Measurements from ENCODE around the gene ZBED6.
"Not testable (repeated sequence)": the region's sequence is repeated elsewhere in the genome, so short reads cannot be mapped to it uniquely, and the experiment has no call there.

The ZBED6 gene

DNA sequence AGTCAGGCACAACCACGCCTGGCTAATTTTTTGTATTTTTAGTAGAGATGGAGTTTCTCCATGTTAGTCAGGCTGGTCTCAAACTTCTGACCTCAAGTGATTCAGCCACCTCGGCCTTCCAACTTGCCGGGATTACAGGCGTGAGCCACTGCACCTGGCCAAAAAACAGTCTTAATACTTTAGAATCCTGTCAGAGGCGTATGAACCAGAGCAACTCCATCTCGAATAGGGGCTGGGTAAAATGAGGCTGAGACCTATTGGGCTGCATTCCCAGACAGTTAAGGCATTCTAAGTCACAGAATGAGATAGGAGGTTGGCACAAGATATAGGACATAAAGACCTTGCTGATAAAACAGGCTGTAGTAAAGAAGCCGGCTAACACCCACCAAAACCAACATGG lies 33.5 kb upstream of the ZBED6 start:
- H4K12ac ChIP-seq (ENCODE audit: low read depth, low read length); H3K27ac ChIP-seq (ENCODE audit: low read depth, low read length); H2BK120ac ChIP-seq (ENCODE audit: insufficient read depth, low read length, poor library complexity); H2BK5ac ChIP-seq (ENCODE audit: low read depth, low read length, poor library complexity); H3K9ac ChIP-seq (ENCODE audit: low read length); H3K14ac ChIP-seq (ENCODE audit: low read length); H3K9me3 ChIP-seq (ENCODE audit: insufficient read depth, low read depth, low read length); H4K91ac ChIP-seq (ENCODE audit: low read depth, low read length); H3K79me2 ChIP-seq (ENCODE audit: control insufficient read depth, insufficient read depth, low read length, poor library complexity); H2AFZ ChIP-seq (ENCODE audit: insufficient read depth, low read length, poor library complexity); H3K4me2 ChIP-seq (ENCODE audit: low read length); H3K18ac ChIP-seq (ENCODE audit: low read length); H3K4ac ChIP-seq (ENCODE audit: low read depth, low read length); H2AK5ac ChIP-seq (ENCODE audit: low read length); H3K36me3 ChIP-seq (ENCODE audit: control insufficient read depth in 1 of 2, insufficient read depth in 2 of 2, low read length in 2 of 2); H4K8ac ChIP-seq (ENCODE audit: low read depth, low read length); H3K23ac ChIP-seq (ENCODE audit: low read length); H3K4me3 ChIP-seq (ENCODE audit: low read depth, low read length); H2BK12ac ChIP-seq (ENCODE audit: low read length); H3K27me3 ChIP-seq (ENCODE audit: insufficient read depth, low read length); H3K4me1 ChIP-seq (ENCODE audit: control insufficient read depth in 1 of 2, insufficient read depth in 2 of 2, low read length in 2 of 2): not testable (repeated sequence)
- H3K79me1 ChIP-seq (ENCODE audit: low read length): peaks cover 20% of the 10 kb centered on the region
- WGBS (ENCODE audit: extremely low coverage, insufficient coverage, insufficient read length): no CpG with 5 or more reads among the region's 7 CpGs
- peak; percentile 81 to 82 for DNase-seq

DNA sequence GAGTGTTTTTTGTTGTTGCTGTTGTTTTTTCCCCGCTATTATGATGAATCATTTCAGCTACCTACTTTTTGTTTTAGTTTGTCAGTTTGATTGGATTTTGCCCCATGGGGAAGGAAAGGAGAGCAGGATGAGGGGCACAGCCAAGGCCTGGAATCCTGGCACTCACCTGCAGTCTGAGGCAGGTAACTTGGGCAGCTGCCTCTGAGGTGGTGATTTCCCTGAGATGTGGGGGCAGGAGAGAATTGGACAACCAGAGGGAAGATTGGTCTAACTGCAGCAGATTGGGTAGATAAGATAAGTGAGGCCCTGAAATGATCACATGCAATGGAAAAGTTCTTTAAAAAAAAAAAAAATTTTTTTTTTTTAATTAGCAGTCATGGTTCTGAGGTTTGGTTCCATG lies 31.9 kb upstream of the ZBED6 start:
- Histone ChIP-seq H3K4me3 (ENCODE audit: low read depth, low read length) (no peak overlapping the region), H4K8ac (ENCODE audit: low read depth, low read length) (no peak overlapping the region), H3K23ac (ENCODE audit: low read length) (no peak overlapping the region), H3K9me3 (ENCODE audit: insufficient read depth, low read depth, low read length) (no peaks in the 10 kb centered on the region), H2AK5ac (ENCODE audit: low read length) (no peak overlapping the region), H3K4me1 (ENCODE audit: control insufficient read depth in 1 of 2, insufficient read depth in 2 of 2, low read length in 2 of 2) (peaks cover 0 to 5% of the 10 kb centered on the region in 2 experiments), H3K27ac (ENCODE audit: low read depth, low read length) (no peak overlapping the region), H2BK120ac (ENCODE audit: insufficient read depth, low read length, poor library complexity) (no peak overlapping the region), H3K79me1 (ENCODE audit: low read length) (peaks cover 11% of the 10 kb centered on the region), H3K4me2 (ENCODE audit: low read length) (no peak overlapping the region), H3K4ac (ENCODE audit: low read depth, low read length) (no peak overlapping the region), H4K91ac (ENCODE audit: low read depth, low read length) (no peak overlapping the region), H4K12ac (ENCODE audit: low read depth, low read length) (no peak overlapping the region), H3K9ac (ENCODE audit: low read length) (no peak overlapping the region), H3K18ac (ENCODE audit: low read length) (no peak overlapping the region), H2BK12ac (ENCODE audit: low read length) (no peak overlapping the region), H3K14ac (ENCODE audit: low read length) (no peak overlapping the region), H3K79me2 (ENCODE audit: control insufficient read depth, insufficient read depth, low read length, poor library complexity) (no peaks in the 10 kb centered on the region), H3K27me3 (ENCODE audit: insufficient read depth, low read length) (no peaks in the 10 kb centered on the region), H2AFZ (ENCODE audit: insufficient read depth, low read length, poor library complexity) (no peak overlapping the region), H2BK5ac (ENCODE audit: low read depth, low read length, poor library complexity) (no peak overlapping the region), H3K36me3 (ENCODE audit: control insufficient read depth in 1 of 2, insufficient read depth in 2 of 2, low read length in 2 of 2) (no peaks in the 10 kb centered on the region)
- DNase-seq: no peak
- no CpG with 5 or more reads among the region's 1 CpG for WGBS (ENCODE audit: extremely low coverage, insufficient coverage, insufficient read length)

DNA sequence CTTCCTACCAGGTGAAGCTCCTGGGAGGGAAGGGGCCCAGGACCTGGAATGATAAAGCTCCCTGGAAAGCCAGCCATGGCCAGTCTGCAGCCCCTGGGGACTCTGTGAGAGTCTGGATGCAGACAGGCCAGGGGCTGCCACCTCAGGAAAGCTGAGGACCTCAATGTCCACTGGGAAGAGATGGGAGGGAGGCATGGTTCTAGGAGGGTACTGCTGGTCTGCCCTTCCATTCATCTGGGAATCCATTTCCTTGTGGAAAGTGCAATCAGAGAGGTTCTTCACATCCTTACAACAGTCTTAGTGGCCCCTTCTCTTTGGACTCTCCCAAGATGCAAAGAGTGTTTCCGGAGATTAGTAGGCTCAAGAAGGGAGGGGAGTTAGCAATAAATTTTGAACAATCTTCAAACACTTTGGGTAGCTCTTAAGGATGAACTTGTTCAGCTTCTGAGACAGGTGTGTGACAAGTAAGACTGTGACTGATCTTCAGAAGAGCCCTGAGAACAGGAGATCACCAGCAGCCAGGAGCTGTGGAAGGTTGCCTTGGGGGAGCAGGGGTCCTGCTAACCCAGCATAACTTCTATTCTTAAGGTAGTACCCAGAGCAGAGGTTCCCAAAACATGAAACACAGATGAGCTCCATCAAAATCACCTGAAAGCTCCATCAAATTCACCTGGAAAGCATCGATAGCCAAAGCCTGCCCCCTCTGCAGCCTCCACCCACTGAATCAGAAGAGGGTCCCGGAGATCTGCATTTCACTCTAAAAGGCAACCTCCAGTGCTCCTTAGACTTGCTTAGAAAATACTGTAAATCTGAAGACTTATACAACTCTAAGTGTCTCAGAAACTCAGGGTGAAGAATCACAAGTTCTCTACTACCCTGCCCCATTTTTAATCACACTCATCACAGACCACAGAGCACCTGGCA lies 31.1 kb upstream of the ZBED6 start:
- no peak for DNase-seq
- Histone ChIP-seq H4K91ac (ENCODE audit: low read depth, low read length) (peak overlapping the region; percentile 58), H3K36me3 (ENCODE audit: control insufficient read depth in 1 of 2, insufficient read depth in 2 of 2, low read length in 2 of 2) (no peaks in the 10 kb centered on the region), H3K79me1 (ENCODE audit: low read length) (peaks cover 8% of the 10 kb centered on the region), H3K4me3 (ENCODE audit: low read depth, low read length) (no peak overlapping the region), H3K18ac (ENCODE audit: low read length) (no peak overlapping the region), H4K8ac (ENCODE audit: low read depth, low read length) (peak overlapping the region; percentile 7), H3K4me2 (ENCODE audit: low read length) (no peak overlapping the region), H3K4ac (ENCODE audit: low read depth, low read length) (no peak overlapping the region), H2BK12ac (ENCODE audit: low read length) (peak overlapping the region; percentile 28), H2AK5ac (ENCODE audit: low read length) (no peak overlapping the region), H3K4me1 (ENCODE audit: control insufficient read depth in 1 of 2, insufficient read depth in 2 of 2, low read length in 2 of 2) (peaks cover 0 to 3% of the 10 kb centered on the region in 2 experiments), H3K79me2 (ENCODE audit: control insufficient read depth, insufficient read depth, low read length, poor library complexity) (no peaks in the 10 kb centered on the region), H3K9ac (ENCODE audit: low read length) (no peak overlapping the region), H3K14ac (ENCODE audit: low read length) (no peak overlapping the region), H2AFZ (ENCODE audit: insufficient read depth, low read length, poor library complexity) (no peak overlapping the region), H4K12ac (ENCODE audit: low read depth, low read length) (no peak overlapping the region), H3K27ac (ENCODE audit: low read depth, low read length) (no peak overlapping the region), H3K23ac (ENCODE audit: low read length) (no peak overlapping the region), H2BK120ac (ENCODE audit: insufficient read depth, low read length, poor library complexity) (no peak overlapping the region), H3K9me3 (ENCODE audit: insufficient read depth, low read depth, low read length) (no peaks in the 10 kb centered on the region), H3K27me3 (ENCODE audit: insufficient read depth, low read length) (no peaks in the 10 kb centered on the region), H2BK5ac (ENCODE audit: low read depth, low read length, poor library complexity) (no peak overlapping the region)
- no CpG with 5 or more reads among the region's 3 CpGs for WGBS (ENCODE audit: extremely low coverage, insufficient coverage, insufficient read length)

DNA sequence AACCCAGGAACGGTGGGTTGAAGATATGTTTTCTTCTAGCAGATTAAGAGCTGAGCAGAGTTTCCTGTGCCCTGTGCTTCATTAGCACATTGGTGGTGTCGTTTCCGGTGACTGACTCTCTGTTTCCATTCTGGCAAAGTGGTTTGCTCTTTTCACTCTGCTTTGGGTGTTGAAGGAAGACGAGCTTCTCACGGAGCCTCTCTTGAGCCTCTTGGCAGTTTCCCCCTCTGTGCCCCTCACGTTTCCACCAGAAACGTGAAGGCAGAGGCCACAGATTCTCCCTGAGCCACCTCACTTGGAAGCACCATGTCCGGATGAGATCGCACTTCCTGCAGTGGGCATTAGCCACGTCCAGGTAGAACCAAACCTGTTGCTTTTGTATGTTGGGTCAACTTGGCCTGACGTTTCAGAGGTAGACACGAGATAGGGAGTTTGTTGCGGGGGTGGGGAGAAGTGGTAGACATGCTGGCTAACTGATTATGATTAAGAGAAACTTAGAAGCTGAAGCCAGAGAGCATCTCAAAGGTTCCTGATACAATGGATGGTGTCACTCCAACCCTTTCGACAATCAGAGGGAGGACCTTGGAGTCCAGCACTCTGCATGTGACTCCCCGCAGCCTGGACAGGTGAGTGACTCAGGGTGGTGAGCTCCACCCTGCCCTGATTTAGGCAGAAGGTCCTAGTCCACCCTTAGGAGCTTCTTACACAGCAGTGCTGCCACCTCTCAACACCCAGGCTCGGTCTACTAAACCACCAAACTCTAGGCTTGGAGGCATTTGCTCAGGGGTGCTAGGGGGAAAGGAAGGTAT lies 30.2 kb upstream of the ZBED6 start, which contains the start of gene LAX1:
TSS of gene LAX1 (plus strand) at position 155 of the 809 bp plus-strand sequence. CDS start at position 538, 383 bp downstream.
- no CpG with 5 or more reads among the region's 16 CpGs for WGBS (ENCODE audit: extremely low coverage, insufficient coverage, insufficient read length)
- H4K91ac ChIP-seq (ENCODE audit: low read depth, low read length): peak within 1 kb of the TSS; percentile 58
- no peak within 1 kb of the TSS for H3K4me3 ChIP-seq (ENCODE audit: low read depth, low read length)
- no peak within 1 kb of the TSS for H4K12ac ChIP-seq (ENCODE audit: low read depth, low read length)
- H3K9me3 ChIP-seq (ENCODE audit: insufficient read depth, low read depth, low read length): no peaks in the 10 kb centered on the region
- H3K27me3 ChIP-seq (ENCODE audit: insufficient read depth, low read length): no peaks in the 10 kb centered on the region
- no peak within 1 kb of the TSS for H3K4ac ChIP-seq (ENCODE audit: low read depth, low read length)
- no peak within 1 kb of the TSS for H3K9ac ChIP-seq (ENCODE audit: low read length)
- peak within 1 kb of the TSS; percentile 48 for H4K8ac ChIP-seq (ENCODE audit: low read depth, low read length)
- peaks cover 4% of the 10 kb centered on the region for H3K79me1 ChIP-seq (ENCODE audit: low read length)
- H2AK5ac ChIP-seq (ENCODE audit: low read length): no peak within 1 kb of the TSS
- peak within 1 kb of the TSS; percentile 28 for H2BK12ac ChIP-seq (ENCODE audit: low read length)
- no peak within 1 kb of the TSS for H3K23ac ChIP-seq (ENCODE audit: low read length)
- no peak within 1 kb of the TSS for H3K27ac ChIP-seq (ENCODE audit: low read depth, low read length)
- H3K79me2 ChIP-seq (ENCODE audit: control insufficient read depth, insufficient read depth, low read length, poor library complexity): no peaks in the 10 kb centered on the region
- no peak within 1 kb of the TSS for H2BK5ac ChIP-seq (ENCODE audit: low read depth, low read length, poor library complexity)
- H3K18ac ChIP-seq (ENCODE audit: low read length): no peak within 1 kb of the TSS
- H3K4me2 ChIP-seq (ENCODE audit: low read length): no peak within 1 kb of the TSS
- DNase-seq: peak in 1 of 2 donors; percentile 57
- no peaks in the 10 kb centered on the region for H3K4me1 ChIP-seq (ENCODE audit: control insufficient read depth in 1 of 2, insufficient read depth in 2 of 2, low read length in 2 of 2)
- H3K14ac ChIP-seq (ENCODE audit: low read length): no peak within 1 kb of the TSS
- H2AFZ ChIP-seq (ENCODE audit: insufficient read depth, low read length, poor library complexity): no peak within 1 kb of the TSS
- H3K36me3 ChIP-seq (ENCODE audit: control insufficient read depth in 1 of 2, insufficient read depth in 2 of 2, low read length in 2 of 2): no peaks in the 10 kb centered on the region
- H2BK120ac ChIP-seq (ENCODE audit: insufficient read depth, low read length, poor library complexity): no peak within 1 kb of the TSS
